NCI-H510A treated with DMSO at 0.1 percent for 48 hours (cell line): ENCODE data around the gene KAT5.
A peak's percentile ranks its signal among the peaks of the same experiment; 100 is the strongest.
"Not testable (repeated sequence)": the region's sequence is repeated elsewhere in the genome, so short reads cannot be mapped to it uniquely, and the experiment has no call there.

Experiments used
- DNase-seq: peaks from one replicate; lab custom pipeline; 2025; lab: John Stamatoyannopoulos, UW

The KAT5 gene

DNA sequence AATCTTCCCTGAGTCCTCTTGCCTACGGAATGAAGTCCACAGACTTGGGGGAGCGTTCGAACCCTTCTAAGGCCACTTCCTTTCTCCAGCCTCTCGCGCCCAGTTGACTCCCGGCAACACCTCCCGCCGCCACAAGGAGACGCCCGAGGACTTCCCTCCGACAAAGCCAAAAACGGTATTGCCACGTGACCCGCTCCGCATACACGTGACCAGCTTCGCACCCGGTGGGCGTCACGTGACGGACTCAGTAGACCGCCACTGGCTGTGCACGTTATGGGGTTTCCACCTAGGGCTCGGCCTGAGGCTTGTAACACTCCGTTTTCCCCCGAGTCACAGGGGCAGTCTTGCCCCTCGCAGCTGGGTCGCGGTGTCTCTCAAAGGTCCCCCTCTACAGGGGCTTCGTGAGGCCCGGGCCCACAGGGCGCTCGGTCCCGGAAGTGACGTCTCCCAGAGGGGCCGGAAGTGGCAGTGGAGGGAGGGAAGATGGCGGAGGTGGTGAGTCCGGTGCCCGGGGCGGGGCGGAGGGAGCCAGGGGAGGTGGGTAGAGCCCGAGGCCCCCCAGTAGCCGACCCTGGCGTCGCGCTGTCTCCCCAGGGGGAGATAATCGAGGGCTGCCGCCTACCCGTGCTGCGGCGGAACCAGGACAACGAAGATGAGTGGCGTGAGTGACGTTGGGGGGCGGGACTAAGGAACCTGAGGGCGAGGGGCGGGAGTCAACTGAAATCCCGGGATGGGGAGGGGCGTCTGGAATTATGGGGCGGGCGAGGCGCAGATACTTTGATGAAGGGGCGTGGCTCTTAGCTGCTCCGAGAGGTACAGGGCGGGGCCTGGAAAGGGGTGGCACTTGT is at the start of gene KAT5:
Gene KAT5 (plus strand): TSS at position 468 of the 848 bp plus-strand sequence. CDS start 16 bp downstream, at position 484.
- peak; percentile 98 for DNase-seq

DNA sequence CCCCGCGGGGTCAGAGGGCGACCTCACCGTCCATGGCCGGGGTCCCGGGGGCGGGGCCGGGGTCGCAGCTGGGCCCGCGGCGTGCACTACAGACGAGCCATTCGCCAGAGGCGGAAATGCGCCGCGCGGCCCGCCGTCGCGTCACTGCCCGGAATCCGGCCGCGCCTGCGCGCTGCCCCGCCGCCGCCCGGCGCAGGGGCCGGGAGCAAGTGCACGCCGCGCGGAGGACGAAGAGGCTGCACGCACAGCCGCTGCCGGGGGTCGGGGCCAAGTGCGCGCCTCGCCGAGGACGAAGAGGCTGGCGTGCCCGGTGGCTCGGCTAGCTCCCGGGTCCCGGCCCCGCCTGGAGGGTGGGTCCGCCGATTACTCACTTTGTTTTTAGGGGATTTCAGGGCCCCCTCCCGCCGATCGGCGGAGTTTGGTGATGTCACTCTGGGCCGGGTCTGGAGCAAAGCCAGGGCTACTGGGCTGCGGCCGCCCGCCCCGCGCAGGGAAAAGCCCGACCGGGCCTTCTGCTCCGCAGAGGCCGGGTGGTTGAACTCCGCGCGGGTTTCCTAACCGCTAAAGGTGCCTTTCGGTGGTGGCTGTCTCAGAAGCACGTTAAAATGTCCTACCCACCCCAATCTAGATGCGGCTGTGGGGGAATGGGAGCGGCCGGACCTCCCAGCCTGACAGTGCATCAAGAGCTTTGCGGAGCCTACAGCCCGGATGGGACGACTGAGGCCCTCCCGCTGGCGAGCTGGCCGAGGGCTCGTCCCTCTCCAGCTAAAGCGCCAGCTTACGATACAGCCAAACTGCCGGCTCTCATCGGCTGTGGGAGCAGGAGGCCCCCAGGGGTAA is 49.0 kb upstream of the KAT5 start, which contains the start of gene RELA:
Gene RELA (minus strand): TSS at position 118 of the 840 bp plus-strand sequence. CDS start 84 bp downstream, at position 34.
- DNase-seq: peak; percentile 86

DNA sequence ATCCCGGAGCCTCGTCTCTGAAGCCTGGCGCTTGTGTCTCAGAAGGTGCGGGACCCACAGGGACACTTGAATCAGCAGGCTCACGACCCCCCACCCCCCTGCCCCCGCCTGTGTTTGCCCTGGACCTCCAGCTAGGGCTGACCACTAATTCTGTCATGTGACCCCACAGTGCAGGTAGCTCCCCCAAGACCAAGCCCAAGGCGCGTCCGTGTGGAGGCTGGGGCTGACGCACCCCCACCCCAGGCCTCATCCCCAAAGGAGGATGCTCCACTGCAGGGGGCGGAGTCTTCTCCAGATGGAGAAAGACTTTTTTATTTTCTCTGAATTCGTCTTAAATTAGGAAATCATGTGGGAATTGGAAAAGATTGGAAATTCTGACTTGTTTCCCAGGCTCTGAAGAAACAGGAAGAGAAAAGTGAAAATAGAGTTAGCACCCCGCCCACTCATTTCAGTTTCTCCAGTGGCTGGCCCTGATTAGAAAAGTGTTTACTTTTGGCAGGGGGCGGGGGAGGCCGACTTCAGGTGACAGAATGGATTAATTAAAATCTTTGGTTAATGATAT is 48.3 kb upstream of the KAT5 start:
- DNase-seq: no peak

DNA sequence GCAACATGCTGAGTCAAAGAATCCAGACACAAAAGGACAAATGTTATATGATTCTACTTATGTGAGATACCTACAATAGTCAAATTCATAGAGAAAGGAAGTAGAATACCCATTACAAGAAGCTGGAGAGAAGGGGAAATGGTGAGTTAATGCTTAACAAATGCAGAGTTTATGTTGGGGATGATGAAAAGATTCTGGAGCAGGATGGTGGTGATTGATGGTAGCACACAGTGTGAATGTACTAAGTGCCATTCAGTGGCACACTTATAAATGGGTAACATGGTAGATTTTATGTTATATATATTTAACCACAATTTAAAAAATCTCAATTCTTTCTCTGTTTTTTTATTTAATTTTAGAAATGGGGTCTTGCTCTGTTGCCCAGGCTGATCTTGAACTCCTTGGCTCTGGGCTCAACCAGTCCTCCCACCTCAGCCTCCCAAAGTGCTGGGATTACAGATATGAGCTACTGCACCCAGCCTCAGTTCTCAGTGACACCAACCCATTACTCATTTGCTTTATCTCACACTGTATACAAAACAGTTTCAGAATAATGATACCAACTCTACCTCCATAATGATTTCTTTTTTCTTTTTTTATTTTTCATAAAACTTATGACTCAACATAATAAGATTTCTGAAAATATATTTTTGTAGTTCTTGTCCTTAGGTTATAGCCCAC is 39.7 kb upstream of the KAT5 start:
- no peak for DNase-seq

DNA sequence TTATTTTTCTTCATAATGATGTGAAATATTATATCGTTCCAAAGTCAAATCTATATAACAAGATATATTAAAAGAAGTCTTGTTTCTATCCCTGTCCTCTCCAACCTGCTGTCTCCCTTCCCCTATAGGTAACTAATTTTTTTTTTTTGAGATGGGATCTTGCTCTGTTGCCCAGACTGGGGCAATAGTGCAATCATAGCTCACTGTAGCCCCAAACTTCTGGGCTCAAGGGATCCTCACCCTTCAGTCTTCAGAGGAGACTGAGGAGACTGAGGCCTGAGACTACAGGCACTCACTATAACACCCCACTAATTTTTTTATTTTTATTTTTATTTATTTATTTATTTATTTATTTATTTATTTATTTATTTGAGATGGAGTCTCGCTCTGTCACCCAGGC is 39.1 kb upstream of the KAT5 start:
- DNase-seq: no peak

DNA sequence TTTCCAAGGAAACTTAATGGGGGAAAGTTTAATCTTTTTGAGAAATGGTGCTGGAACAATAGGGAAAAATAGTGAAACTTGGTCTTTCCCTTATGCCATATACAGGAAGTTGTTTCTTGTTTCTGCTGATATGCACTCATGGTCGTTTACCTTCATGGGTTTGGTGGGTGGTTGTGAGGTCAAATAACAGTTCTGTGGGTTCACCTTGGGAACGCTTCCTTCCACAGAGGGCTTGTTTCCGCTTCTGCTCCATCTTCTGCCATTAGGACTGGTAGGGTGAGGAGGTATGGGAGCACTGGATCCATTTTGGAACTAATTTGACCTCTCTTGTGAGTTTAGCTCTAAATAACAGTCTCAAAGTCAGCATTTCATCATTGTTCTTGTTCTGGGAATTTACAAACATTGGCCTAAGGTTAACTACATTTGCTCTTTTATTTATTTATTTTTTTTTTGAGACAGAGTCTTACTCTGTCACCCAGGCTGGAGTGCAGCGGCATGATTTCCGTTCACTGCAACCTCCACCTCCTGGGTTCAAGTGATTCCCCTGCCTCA is 31.8 kb upstream of the KAT5 start:
- DNase-seq: no peak

DNA sequence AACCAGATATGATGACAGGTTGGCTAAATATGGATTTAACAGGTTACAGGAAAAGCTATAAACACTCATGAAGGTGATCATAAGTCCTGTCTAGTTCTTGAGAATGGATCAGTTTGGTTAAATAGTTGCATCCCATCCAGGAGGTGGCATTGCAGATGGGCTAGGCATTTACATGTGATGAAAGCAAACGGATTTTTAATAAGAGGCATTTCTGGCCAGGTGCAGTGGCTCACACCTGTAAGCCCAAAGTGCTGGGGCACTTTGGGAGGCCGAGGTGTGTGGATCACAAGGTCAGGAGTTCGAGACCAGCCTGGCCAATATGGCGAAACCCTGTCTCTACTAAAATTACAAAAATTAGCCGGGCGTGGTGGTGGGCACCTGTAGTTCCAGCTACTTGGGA is 28.6 kb upstream of the KAT5 start:
- DNase-seq: not testable (repeated sequence)

DNA sequence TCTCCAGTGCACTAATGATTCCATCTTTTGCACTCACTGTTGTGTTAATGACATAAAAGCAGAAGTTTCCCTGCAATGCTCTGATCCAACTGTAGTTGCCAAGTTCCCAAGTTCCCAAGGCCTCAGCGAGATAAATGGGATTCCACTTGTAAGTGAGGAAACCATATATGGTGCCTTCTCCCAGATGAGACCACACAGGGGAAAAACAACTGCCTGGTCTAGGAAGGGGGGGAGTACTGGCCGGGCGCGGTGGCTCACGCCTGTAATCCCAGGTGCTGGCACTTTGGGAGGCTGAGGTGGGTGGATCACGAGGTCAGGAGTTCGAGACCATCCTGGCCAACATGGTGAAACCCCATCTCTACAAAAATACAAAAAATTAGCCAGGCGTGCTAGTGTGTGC is 26.1 kb upstream of the KAT5 start:
- no peak for DNase-seq

DNA sequence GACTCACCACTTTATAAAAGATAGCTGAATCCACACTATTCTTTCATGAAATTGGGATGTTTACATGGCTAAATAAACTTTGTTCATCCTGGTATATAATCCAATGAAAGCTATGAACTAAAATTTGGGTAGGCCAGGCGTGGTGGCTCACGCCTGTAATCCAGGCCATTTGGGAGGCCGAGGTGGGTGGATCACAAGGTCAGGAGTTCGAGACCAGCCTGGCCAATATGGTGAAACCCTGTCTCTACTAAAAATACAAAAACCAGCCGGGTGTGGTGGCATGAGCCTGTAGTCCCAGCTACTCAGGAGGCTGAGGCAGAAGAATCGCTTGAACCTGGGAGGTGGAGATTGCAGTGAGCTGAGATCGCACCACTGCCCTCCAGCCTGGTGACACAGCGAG is 20.2 kb upstream of the KAT5 start:
- not testable (repeated sequence) for DNase-seq

DNA sequence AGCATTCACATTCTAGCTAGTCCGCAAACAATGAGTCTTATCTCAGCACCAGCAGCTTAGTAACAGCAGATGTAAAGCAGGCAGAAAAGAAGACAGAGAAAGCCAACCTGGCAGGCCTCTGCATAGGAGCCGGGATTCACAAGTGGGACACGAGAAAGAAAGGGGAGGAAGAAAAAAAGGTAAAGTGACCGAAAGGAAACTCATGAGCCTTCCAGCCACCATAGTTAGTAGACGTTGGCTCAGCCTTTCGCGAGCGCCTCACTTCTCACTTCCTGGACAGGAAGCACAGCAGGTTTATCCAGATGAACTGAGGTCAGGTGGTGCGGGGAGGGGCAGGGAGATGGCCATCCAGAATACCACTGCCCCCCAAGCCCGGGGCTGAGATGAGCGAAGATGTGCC is 19.7 kb upstream of the KAT5 start:
- no peak for DNase-seq

DNA sequence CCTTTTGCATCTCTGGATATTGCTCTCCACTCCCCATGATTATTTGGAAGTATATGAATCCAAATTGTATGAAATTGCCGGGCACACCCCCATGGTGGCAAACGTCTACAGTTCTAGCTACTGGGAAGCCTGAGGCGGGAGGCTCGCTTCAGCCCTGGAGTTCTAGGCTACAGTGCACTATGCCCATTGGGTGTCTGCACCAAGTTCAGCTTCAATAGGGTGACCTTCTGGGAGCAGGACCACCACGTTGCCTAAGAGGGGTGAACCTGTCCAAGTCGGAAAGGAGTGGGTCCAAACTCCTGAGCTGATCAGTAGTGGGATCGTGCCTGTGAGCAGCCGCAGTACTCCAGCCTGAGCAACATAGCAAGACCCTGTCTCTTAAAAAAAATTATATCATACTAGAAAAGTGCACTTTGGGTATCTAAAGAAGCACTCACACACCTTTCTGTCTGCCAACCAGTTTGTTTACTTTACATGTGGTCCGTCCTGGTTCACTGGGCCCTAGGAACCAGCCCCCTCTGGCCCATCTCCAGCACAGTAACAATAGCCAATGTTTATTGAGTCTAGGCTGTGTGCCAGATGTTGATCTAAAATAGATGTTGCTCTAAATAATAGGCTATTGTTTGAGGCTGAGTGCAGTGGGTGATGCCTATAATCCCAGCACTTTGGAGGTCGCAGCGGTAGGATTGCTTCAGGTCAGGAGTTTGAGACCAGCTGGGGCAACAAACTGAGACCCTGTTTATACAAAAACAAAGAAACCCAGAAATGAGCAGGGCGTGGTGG is 16.4 kb upstream of the KAT5 start:
- DNase-seq: peak; percentile 88

DNA sequence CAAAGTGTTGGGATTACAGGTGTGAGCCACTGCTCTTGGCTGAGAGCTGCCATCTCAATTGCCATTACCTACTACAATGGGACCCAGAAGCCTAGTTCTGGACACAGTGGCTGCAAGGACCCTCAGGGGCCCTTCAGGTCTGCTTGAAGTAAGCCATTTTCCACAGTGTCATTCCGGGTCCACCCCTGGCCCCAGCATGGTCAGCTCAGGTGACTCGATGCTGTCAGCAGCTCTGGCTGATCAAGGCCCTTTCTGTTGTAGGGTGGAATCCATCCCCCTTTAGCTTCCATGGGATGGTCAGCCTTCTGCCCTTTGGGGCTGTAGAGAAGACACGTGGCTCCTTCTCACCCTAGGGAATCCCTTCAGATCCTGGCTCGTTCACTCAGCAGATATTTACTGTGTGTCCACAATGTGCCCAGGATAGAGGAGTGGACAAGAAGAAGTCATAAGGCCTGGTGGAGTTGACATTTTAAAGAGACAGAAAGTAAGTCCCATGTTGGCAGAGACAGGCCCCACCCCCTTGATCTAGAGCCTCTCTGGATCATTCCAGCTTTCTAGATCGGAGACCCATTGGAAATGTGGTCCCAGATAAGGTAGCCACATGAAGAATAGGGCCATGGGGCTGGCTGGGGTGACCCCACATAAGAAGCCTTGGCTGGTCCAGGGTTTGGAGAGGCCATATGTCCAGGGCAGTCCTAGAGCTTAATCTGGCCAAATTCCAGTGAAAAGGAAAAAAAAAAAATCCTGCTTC is 15.1 kb upstream of the KAT5 start:
- DNase-seq: no peak

DNA sequence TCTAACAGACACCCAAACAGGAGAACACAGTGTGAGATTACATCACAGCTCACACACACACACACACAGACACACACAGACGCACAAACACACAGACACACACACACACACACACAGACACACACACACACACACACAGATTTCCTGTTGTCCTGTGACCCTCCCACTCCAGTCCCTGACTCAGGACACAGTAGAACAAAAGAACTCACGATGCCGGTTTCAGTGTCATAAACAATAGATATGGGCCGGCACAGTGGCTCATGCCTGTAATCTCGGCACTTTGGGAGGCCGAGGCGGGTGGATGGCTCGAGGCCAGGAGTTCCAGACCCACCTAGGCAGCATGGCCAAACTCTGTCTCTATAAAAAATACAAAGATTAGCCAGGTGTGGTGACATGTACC is 13.8 kb upstream of the KAT5 start:
- no peak for DNase-seq

DNA sequence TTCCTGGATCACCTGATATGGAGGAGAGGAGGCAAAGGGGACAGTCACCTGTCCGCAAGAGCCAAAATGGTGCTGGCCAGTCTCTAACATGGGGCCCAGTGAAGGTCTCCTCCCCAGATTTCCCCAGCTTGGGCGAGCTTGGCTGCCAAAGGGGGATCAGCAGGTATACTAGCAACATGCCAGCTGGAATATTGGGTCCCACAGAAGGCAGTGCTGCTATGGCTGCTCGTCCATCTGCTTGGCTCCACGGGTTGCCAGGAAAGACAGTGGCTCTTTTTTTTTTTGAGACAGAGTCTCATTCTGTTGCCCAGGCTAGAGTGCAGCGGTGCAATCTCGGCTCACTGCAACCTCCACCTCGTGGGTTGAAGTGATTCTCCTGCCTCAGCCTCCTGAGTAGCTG is 12.7 kb upstream of the KAT5 start:
- DNase-seq: no peak

DNA sequence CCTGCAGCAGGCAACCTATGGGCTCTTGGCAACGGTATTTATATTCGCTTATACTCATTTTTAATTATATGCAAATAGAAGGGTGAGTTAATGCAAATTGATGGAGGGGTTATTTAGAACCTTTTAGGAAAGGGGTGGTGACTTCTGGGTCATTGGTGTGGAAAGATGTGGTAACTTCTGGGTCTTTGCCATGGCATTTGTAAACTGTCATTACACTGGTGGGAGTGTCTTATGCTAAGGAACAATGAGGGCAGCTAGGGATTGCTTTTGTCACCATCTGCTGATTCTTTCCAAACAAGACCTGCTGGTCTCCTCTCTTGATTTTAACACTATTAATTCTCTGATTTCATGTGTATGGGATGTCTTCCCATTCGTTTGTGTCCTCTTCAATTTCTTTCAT is 11.7 kb upstream of the KAT5 start:
- no peak for DNase-seq

DNA sequence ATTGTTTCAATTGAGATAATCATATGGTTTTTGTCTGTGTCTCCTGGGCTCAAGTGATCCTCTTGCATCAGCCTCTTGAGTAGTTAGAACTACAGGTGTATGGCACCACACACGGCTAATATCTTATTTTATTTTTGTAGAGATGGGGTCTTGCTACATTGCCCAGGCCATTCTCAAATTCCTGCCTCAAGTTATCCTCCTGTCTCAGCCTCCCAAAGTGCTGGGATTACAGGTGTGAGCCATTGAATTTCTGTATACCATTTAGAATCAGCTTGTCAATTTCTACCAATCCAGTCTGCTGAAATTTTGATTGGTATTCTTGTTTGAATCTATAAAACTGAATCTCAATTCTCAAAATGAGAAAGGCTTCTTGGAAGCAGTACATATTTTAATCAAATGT is 10.4 kb upstream of the KAT5 start:
- no peak for DNase-seq

DNA sequence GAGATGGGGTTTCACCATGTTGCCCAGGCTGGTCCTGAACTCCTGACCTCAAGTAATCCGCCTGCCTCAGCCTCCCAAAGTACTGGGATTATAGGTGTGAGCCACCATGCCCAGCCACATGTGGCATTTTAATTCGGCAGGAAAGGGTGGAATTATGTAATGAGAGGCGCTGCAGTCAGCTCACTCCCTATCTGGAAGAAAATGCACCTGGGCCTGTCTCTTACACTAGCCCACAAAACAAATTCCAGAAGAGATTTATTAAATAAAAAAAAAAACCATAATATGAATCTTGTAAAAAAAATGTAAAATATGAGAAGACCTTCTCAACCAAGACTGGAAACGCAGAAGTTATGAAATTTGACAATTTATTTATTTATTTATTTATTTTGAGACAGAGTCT is 8.2 kb upstream of the KAT5 start:
- no peak for DNase-seq

DNA sequence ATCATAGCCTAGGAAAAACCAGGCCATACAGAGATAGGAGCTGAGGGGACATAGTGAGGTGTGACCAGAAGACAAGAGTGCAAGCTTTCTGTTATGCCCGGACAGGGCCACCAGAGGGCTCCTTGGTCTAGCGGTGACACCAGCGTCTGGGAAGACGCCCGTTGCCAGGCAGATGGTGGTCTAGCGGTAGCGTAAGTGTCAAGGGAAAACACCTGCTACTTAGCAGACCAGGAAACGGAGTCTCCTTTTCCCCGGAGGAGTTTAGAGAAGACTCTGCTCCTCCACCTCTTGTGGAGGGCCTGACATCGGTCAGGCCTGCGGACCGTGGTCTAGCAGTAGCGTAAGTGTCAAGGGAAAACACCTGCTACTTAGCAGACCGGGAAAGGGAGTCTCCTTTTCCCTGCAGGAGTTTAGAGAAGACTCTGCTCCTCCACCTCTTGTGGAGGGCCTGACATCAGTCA is 5.7 kb upstream of the KAT5 start:
- DNase-seq: peak; percentile 26

DNA sequence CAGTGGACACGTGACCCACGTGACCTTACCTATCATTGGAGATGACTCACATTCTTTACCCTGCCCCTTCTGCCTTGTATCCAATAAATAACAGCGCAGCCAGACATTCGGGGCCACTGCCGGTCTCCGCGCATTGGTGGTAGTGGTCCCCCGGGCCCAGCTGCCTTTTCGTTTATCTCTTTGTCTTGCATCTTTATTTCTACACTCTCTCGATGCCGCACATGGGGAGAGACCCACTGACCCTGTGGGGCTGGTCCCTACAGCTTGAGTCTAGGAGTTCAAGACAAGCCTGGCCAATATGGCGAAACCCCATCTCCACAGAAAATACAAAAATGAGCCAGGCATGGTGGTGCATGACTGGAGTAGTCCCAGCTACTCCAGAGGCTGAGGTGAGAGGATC is 5.0 kb upstream of the KAT5 start:
- not testable (repeated sequence) for DNase-seq

DNA sequence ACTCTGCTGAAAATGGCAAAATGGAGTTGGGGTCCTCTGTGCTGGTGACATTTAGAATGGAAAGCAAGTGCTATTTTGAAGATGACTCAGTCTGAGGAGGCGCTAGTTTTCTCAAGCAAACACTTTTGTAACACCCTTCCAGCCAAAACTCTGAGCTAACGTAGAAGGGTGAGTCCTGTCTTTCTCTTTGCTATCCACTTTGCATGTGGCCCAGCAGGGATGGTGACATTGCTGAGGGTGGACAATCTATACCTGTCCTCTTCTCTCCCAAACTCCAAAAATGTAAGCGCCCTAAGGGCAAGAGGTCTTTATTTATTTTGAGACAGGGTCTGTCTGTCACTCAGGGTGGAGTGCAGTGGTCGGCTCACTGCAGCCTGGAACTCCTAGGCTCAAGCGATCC is 3.6 kb upstream of the KAT5 start:
- no peak for DNase-seq
